WI38 (cell line): Measurements from ENCODE around the gene ERCC8.
"Not testable (repeated sequence)": the region's sequence is repeated elsewhere in the genome, so short reads cannot be mapped to it uniquely, and the experiment has no call there.

Experiments used
- H3K4me3 ChIP-seq: 2 replicates; pipeline ENCODE4 v1.5.1; 2011; ENCODE audit warnings: low read depth, mild to moderate bottlenecking, control low read depth, low read length
- TF ChIP-seq, protein P1 (sequence below): IDR thresholded peaks from 2 replicates; pipeline ENCODE4 v1.5.1; 2012; ENCODE audit warnings: low read depth, mild to moderate bottlenecking, control low read depth, low read length

Gene ERCC8

DNA sequence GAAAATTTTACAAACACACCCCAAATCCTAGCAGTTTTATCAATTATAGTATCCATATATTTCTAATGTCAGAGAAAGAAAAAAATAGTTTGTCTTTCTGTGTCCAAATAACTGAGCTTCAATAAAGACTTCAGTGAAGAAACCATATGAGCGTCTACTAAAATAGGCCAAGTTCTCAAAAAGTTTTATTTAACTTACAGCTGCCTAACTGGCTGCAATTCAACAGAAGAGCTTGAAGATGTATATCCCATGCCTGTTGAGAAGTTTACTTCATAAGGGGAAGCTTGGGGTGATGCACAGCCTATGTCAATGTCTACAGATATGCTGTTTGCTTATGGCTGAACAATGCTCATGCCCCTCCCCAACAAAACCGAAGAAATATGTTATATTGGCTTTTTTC is 57.1 kb downstream of the ERCC8 start:
- H3K4me3 ChIP-seq: no peak overlapping the region
- TF ChIP-seq, protein P1, sequence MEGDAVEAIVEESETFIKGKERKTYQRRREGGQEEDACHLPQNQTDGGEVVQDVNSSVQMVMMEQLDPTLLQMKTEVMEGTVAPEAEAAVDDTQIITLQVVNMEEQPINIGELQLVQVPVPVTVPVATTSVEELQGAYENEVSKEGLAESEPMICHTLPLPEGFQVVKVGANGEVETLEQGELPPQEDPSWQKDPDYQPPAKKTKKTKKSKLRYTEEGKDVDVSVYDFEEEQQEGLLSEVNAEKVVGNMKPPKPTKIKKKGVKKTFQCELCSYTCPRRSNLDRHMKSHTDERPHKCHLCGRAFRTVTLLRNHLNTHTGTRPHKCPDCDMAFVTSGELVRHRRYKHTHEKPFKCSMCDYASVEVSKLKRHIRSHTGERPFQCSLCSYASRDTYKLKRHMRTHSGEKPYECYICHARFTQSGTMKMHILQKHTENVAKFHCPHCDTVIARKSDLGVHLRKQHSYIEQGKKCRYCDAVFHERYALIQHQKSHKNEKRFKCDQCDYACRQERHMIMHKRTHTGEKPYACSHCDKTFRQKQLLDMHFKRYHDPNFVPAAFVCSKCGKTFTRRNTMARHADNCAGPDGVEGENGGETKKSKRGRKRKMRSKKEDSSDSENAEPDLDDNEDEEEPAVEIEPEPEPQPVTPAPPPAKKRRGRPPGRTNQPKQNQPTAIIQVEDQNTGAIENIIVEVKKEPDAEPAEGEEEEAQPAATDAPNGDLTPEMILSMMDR: no peak

DNA sequence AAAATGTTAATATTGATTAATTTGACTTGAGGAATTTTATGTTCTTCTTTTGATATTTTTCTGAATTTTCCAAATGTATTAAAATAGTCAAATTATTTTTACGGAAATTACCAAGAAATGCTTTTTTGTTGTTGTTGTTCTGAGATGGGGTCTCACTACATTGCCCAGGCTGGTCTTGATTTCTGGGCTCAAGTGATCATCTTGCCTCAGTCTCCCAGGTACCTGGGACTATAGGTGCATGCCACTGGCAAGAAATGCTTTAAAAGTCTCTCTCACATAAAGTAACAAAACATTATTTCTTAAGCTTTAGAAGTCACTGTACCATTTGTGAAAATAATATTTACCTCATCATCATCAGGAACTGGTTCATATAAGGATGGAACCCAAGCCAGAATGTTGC is 57.8 kb downstream of the ERCC8 start:
- H3K4me3 ChIP-seq: no peak overlapping the region
- TF ChIP-seq, protein P1: no peak

DNA sequence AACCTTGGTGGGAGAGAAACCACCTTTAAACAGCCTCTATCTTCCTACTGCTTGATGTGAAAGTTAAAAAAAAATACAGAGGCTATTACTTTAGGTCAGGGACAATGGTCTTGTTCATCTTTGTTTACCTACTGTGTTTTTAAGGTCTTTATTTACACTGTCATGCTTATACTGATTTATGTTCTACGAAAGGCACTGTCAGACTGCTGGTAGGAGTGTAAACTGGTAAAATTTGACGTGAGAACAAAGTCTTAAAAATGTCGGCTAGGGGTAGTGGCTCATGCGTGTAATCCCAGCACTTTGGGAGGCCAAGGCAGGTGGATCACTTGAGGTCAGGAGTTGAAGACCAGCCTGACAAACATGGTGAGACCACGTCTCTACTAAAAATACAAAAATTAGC is 58.7 kb downstream of the ERCC8 start:
- no peak overlapping the region for H3K4me3 ChIP-seq
- TF ChIP-seq, protein P1: no peak

DNA sequence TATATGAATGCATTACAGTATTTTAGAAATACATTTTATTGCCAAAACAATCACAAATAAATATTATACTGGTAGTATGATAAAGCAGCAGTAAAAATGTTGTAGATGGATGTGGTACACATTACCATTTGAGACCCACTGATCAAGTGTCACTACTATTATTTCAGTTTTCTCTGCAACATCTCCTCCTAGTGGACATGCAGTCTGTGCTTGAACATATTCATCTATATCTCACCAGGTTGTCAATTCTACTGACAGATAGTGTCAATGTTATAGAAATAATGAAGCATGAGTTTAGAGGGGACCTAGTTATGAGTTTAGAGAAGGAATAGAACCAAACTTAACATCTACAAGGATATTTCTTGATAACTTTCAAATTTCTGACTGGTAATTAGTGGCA is 61.6 kb downstream of the ERCC8 start:
- TF ChIP-seq, protein P1: no peak
- H3K4me3 ChIP-seq: no peak overlapping the region

GRCh38 chr5:60872892-60873291 is 72.0 kb downstream of the ERCC8 start:
- TF ChIP-seq, protein P1: no peak
- no peak overlapping the region for H3K4me3 ChIP-seq

DNA sequence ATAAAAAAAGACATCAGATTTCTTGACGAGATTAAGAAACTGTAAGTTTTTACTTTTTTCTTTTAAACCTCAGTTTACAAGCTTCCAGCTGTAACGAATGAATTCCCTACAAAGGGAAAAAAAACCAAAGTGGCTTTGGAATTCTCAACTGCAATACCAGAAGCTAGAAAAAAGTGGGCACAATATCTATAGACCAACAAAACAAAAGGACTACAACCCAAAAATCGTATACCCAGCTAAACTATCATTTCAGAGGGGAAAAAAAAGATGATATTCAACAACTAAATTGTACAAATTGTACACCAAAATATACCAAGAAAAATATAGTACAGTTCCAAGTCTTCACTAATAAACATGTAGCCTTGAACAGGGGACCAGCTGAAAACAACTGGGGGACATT is 74.0 kb downstream of the ERCC8 start:
- H3K4me3 ChIP-seq: no peak overlapping the region
- TF ChIP-seq, protein P1: no peak

- not testable (repeated sequence) for H3K4me3 ChIP-seq
These were observed 84.3 kb downstream of the ERCC8 start for GRCh38 chr5:60860572-60860971.

GRCh38 chr5:60856066-60856465 is 88.8 kb downstream of the ERCC8 start:
- H3K4me3 ChIP-seq: no peak overlapping the region
- TF ChIP-seq, protein P1: no peak
